Osteoblast (primary cell): ENCODE results near the gene NAB2. TPM values are rescaled to one million over a fixed set of nuclear protein-coding genes. Genes with fewer than 3 reads are reported as not detected.

Experiments used
- DNase-seq: peaks from one replicate; pipeline ENCODE4 v3.0.0; 2011; ENCODE audit warnings: low spot score, mixed read lengths; ENCODE audit not compliant: insufficient read length; ENCODE audit errors: missing footprints
- H2AFZ ChIP-seq: 2 replicates; pipeline ENCODE4 v1.6.0; 2011; ENCODE audit warnings: mild to moderate bottlenecking, low read length
- H3K27ac ChIP-seq: 2 replicates; pipeline ENCODE4 v1.5.1; 2011; ENCODE audit warnings: mild to moderate bottlenecking, low read depth, low read length, moderate library complexity
- H3K27me3 ChIP-seq: 2 replicates; pipeline ENCODE4 v1.6.0; 2012; ENCODE audit warnings: mild to moderate bottlenecking, control low read depth, inconsistent platforms, low read length, moderate library complexity; ENCODE audit not compliant: insufficient read depth
- H3K36me3 ChIP-seq: 2 replicates; pipeline ENCODE4 v1.5.1; 2011; ENCODE audit warnings: mild to moderate bottlenecking, low read length, control low read depth, moderate library complexity; ENCODE audit not compliant: insufficient read depth
- H3K4me1 ChIP-seq: 2 replicates; pipeline ENCODE4 v1.5.1; 2011; ENCODE audit warnings: mild to moderate bottlenecking, low read length, control low read depth, moderate library complexity; ENCODE audit not compliant: insufficient read depth
- H3K4me2 ChIP-seq: 2 replicates; pipeline ENCODE4 v1.6.0; 2011; ENCODE audit warnings: mild to moderate bottlenecking, low read length; ENCODE audit not compliant: insufficient read depth
- H3K4me3 ChIP-seq: fragments of 200-600 bp; sonication (generic); 3 replicates; pipeline ENCODE4 v1.5.1; 2012; ENCODE audit warnings: mild to moderate bottlenecking, low read length, inconsistent platforms; ENCODE audit not compliant: insufficient read depth
- H3K79me2 ChIP-seq: 2 replicates; pipeline ENCODE4 v1.6.0; 2012; ENCODE audit warnings: mild to moderate bottlenecking, low read length, control low read depth, inconsistent platforms; ENCODE audit not compliant: insufficient read depth
- H3K9me3 ChIP-seq: 2 replicates; pipeline ENCODE4 v1.5.1; 2011; ENCODE audit warnings: low read depth, low read length, control low read depth
- H4K20me1 ChIP-seq: 2 replicates; pipeline ENCODE4 v1.6.0; 2012; ENCODE audit warnings: mild to moderate bottlenecking, low read length, control low read depth; ENCODE audit not compliant: insufficient read depth
- total RNA-seq: library from RNA; depleted of rRNA; stranded (reverse); fragments of >200 nt; gene quantifications from 2 replicates; pipeline ENCODE4 v1.2.3, GENCODE V29; 2012
- TF ChIP-seq, protein P1 (sequence below): IDR thresholded peaks from 2 replicates; pipeline ENCODE4 v1.5.1; 2011; ENCODE audit warnings: mild to moderate bottlenecking, low read depth, low read length, moderate library complexity; ENCODE audit errors: extremely low read depth

Gene NAB2
- total RNA-seq, 1 donor, result 70.9 TPM

DNA sequence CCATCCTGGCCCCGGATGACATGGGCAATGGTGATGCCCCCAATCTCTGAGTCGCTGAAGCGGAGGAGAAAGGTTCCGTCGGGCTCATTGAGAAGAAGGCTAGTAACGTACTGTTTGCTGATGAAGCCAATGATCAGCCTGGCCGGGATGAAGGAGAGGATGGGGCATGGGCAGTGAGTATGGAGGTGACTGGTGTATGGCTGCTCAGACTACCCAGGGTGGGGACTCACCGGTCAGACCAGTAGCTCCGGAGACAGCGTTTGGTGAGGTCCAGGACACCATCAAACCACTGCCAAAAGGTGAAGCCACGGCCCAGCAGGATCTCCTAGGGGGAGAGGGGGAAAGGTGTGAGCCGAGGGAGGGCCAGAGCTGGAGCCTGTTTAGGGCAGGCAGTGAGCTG lies 10.9 kb downstream of the NAB2 start:
- Histone ChIP-seq H3K9me3 (no peaks in the 10 kb centered on the region), H3K36me3 (peaks cover 69% of the 10 kb centered on the region), H3K27me3 (no peaks in the 10 kb centered on the region), H3K4me2 (no peak overlapping the region), H4K20me1 (peaks cover 5% of the 10 kb centered on the region), H3K27ac (no peak overlapping the region), H2AFZ (no peak overlapping the region), H3K4me3 (no peak overlapping the region), H3K79me2 (no peaks in the 10 kb centered on the region), H3K4me1 (peaks cover 19% of the 10 kb centered on the region)
- peak; percentile 0 for DNase-seq
- TF ChIP-seq, protein P1, sequence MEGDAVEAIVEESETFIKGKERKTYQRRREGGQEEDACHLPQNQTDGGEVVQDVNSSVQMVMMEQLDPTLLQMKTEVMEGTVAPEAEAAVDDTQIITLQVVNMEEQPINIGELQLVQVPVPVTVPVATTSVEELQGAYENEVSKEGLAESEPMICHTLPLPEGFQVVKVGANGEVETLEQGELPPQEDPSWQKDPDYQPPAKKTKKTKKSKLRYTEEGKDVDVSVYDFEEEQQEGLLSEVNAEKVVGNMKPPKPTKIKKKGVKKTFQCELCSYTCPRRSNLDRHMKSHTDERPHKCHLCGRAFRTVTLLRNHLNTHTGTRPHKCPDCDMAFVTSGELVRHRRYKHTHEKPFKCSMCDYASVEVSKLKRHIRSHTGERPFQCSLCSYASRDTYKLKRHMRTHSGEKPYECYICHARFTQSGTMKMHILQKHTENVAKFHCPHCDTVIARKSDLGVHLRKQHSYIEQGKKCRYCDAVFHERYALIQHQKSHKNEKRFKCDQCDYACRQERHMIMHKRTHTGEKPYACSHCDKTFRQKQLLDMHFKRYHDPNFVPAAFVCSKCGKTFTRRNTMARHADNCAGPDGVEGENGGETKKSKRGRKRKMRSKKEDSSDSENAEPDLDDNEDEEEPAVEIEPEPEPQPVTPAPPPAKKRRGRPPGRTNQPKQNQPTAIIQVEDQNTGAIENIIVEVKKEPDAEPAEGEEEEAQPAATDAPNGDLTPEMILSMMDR, result no peak

DNA sequence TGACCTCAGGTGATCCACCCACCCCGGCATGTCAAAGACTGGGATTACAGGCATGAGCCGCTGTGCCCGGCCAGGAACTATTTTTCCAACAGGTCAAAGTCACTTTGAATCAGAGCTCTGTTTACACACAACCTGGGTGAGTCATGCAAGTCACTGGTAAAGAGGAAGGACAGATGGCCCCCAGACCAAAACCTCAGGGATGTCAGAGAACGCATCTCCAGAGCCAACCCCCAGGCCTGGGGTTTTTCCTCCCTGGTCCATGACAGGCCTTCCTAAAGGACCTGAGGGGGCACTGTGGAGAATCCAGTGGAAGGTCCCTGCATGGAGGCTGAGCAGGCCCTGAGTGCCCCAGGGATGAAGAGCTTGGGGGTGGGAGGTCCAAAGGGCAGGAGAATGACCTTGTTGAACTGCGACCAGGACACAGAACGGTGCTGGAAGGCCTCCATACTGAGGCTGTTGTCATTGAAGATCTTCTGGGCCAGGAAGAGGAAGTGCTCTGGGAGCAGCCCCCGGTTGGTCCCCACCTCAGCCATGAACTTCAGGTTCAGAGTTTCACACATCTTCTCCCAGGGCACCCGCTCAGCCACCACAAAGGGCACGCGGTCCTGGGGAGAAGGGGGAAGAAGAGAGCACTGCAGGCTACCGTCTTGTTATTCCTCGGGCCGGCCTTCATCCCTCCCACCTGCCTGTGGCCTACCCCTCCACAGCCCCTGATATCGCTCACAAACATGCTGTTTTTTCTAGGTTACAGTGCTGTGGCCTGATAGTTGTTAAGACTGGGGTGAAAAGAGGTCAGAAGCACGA lies 13.2 kb downstream of the NAB2 start:
- Histone ChIP-seq H2AFZ (no peak overlapping the region), H4K20me1 (peaks cover 10% of the 10 kb centered on the region), H3K27me3 (no peaks in the 10 kb centered on the region), H3K4me1 (peaks cover 16% of the 10 kb centered on the region), H3K36me3 (peaks cover 66% of the 10 kb centered on the region), H3K4me2 (no peak overlapping the region), H3K9me3 (no peaks in the 10 kb centered on the region), H3K27ac (peak overlapping the region; percentile 28), H3K4me3 (no peak overlapping the region), H3K79me2 (peaks cover 6% of the 10 kb centered on the region)
- TF ChIP-seq, protein P1, result no peak
- peak; percentile 60 for DNase-seq

DNA sequence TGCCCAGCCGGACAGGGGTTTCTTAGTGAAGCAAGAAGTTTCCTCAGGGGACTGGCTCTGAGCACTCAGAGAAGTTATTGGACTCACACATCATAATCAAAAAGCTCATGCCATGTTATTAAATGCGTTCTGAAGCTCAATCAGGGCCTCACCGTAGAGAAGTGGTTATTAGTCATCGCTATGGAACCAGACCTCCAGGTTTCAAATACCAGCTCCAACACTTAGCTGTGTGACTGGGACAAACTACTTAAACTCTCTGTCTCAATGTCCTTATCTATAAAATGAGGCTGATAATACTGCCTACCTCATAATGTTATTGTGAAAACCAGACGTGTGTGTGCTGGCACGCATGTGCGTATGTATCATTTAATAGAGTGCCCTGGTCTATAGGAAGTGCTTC lies 14.9 kb downstream of the NAB2 start:
- no peak overlapping the region for H3K4me3 ChIP-seq
- H3K4me2 ChIP-seq, result no peak overlapping the region
- TF ChIP-seq, protein P1, result no peak
- no peak overlapping the region for H2AFZ ChIP-seq
- peaks cover 2% of the 10 kb centered on the region for H3K4me1 ChIP-seq
- peak; percentile 58 for DNase-seq
- H3K9me3 ChIP-seq, result no peaks in the 10 kb centered on the region
- peaks cover 61% of the 10 kb centered on the region for H3K36me3 ChIP-seq
- H3K27ac ChIP-seq, result no peak overlapping the region
- peaks cover 10% of the 10 kb centered on the region for H4K20me1 ChIP-seq
- H3K79me2 ChIP-seq, result peaks cover 17% of the 10 kb centered on the region
- H3K27me3 ChIP-seq, result no peaks in the 10 kb centered on the region

DNA sequence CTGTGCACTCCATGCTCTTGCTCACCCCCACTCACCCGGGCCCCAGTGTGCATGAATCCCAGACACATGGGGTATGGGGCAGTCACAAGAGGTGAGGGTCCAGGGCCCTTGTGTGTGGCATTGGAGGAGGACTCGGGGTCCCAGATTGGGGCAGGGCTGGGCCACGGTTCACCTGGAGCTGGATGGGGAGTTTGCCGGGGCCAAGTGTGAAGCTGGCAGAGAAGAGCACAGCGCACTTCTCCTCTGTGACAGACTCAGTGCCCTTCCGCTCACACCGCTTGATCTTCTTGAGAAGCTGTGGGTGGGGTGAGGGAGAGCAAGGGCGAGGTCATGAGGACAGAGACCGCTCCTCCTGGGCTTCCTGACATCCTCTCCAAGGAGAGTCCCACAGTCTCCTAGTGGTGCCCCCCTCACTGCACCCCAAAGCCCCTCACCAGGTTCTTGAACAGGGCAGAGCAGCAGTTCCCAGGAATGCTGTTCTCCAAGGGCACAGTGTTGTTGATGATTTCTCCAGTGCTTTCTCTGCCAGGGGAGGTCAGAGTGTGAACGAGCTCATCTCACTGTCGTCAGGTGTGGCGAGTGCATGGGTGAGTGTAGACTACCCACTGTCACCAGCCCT lies 15.5 kb downstream of the NAB2 start:
- H3K9me3 ChIP-seq, result no peaks in the 10 kb centered on the region
- no peak overlapping the region for H3K4me3 ChIP-seq
- H3K4me1 ChIP-seq, result peaks cover 2% of the 10 kb centered on the region
- H4K20me1 ChIP-seq, result peaks cover 14% of the 10 kb centered on the region
- no peak overlapping the region for H3K4me2 ChIP-seq
- no peak overlapping the region for H3K27ac ChIP-seq
- peak; percentile 43 for DNase-seq
- H2AFZ ChIP-seq, result no peak overlapping the region
- H3K27me3 ChIP-seq, result no peaks in the 10 kb centered on the region
- H3K36me3 ChIP-seq, result peaks cover 55% of the 10 kb centered on the region
- peaks cover 20% of the 10 kb centered on the region for H3K79me2 ChIP-seq
- TF ChIP-seq, protein P1, result no peak
